ENCODE data around the gene RNF166. TPM values are rescaled to one million over a fixed set of nuclear protein-coding genes. Genes with fewer than 3 reads are reported as not detected.

RNF166 gene
- polyA plus RNA-seq, 1 donor from 2014 or later, result 34.4 TPM

- H3K4me2 ChIP-seq (ENCODE audit: low read length), result no peak overlapping the region
Observed at GRCh38 chr16:88725609-88726407, 19.6 kb upstream of the RNF166 start.

GRCh38 chr16:88724855-88725555 is 18.8 kb upstream of the RNF166 start:
- Histone ChIP-seq H3K79me2 (replicated peaks; ENCODE audit: insufficient read depth, low read length) (no peaks in the 10 kb centered on the region), H3K9me3 (ENCODE audit: low read length) (no peaks in the 10 kb centered on the region), H2AFZ (ENCODE audit: low read depth, low read length) (no peak overlapping the region), H3K9me2 (ENCODE audit: insufficient read depth, low read length) (no peaks in the 10 kb centered on the region), H3K4me2 (ENCODE audit: low read length) (no peak overlapping the region), H3K27ac (ENCODE audit: low read length) (no peak overlapping the region), H3K9ac (ENCODE audit: low read length) (no peak overlapping the region), H3K4me3 (ENCODE audit: low read length) (no peak overlapping the region), H3K36me3 (ENCODE audit: insufficient read depth, low read length) (no peaks in the 10 kb centered on the region), H3F3A (ENCODE audit: insufficient read depth, low read length, poor library complexity, severe bottlenecking) (no peaks in the 10 kb centered on the region), H4K20me1 (ENCODE audit: insufficient read depth) (no peaks in the 10 kb centered on the region), H3K27me3 (ENCODE audit: insufficient read depth, low read depth, low read length) (no peaks in the 10 kb centered on the region)
- no peak for TF ChIP-seq CTCF (IDR thresholded peaks at IDR 0.05; ENCODE audit: poor library complexity, severe bottlenecking)
- TF ChIP-seq POLR2AphosphoS5 (IDR thresholded peaks at IDR 0.05), result no peak
- TF ChIP-seq EP300 (conservative IDR thresholded peaks at IDR 0.05; ENCODE audit: poor library complexity, severe bottlenecking), result no peak
- no peak for TF ChIP-seq MXI1 (conservative IDR thresholded peaks at IDR 0.05; ENCODE audit: poor library complexity, severe bottlenecking)
- TF ChIP-seq, protein P1, sequence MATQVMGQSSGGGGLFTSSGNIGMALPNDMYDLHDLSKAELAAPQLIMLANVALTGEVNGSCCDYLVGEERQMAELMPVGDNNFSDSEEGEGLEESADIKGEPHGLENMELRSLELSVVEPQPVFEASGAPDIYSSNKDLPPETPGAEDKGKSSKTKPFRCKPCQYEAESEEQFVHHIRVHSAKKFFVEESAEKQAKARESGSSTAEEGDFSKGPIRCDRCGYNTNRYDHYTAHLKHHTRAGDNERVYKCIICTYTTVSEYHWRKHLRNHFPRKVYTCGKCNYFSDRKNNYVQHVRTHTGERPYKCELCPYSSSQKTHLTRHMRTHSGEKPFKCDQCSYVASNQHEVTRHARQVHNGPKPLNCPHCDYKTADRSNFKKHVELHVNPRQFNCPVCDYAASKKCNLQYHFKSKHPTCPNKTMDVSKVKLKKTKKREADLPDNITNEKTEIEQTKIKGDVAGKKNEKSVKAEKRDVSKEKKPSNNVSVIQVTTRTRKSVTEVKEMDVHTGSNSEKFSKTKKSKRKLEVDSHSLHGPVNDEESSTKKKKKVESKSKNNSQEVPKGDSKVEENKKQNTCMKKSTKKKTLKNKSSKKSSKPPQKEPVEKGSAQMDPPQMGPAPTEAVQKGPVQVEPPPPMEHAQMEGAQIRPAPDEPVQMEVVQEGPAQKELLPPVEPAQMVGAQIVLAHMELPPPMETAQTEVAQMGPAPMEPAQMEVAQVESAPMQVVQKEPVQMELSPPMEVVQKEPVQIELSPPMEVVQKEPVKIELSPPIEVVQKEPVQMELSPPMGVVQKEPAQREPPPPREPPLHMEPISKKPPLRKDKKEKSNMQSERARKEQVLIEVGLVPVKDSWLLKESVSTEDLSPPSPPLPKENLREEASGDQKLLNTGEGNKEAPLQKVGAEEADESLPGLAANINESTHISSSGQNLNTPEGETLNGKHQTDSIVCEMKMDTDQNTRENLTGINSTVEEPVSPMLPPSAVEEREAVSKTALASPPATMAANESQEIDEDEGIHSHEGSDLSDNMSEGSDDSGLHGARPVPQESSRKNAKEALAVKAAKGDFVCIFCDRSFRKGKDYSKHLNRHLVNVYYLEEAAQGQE (IDR thresholded peaks at IDR 0.05; ENCODE audit: borderline replicate concordance), result no peak
- TF ChIP-seq RAD21 (conservative IDR thresholded peaks at IDR 0.05), result no peak

More at GRCh38 chr16:88725609-88726407, 19.6 kb upstream of the RNF166 start:
- Histone ChIP-seq H3K36me3 (ENCODE audit: insufficient read depth, low read length) (no peaks in the 10 kb centered on the region), H3K9me2 (ENCODE audit: insufficient read depth, low read length) (no peaks in the 10 kb centered on the region), H3K9me3 (ENCODE audit: low read length) (no peaks in the 10 kb centered on the region), H3K4me3 (ENCODE audit: low read length) (no peak overlapping the region), H3K9ac (ENCODE audit: low read length) (no peak overlapping the region), H2AFZ (ENCODE audit: low read depth, low read length) (no peak overlapping the region), H3K27ac (ENCODE audit: low read length) (no peak overlapping the region), H3K27me3 (ENCODE audit: insufficient read depth, low read depth, low read length) (no peaks in the 10 kb centered on the region), H3K79me2 (replicated peaks; ENCODE audit: insufficient read depth, low read length) (no peaks in the 10 kb centered on the region), H4K20me1 (ENCODE audit: insufficient read depth) (no peaks in the 10 kb centered on the region), H3F3A (ENCODE audit: insufficient read depth, low read length, poor library complexity, severe bottlenecking) (no peaks in the 10 kb centered on the region)
- TF ChIP-seq SMC3 (conservative IDR thresholded peaks at IDR 0.05; ENCODE audit: poor library complexity), result no peak
- no peak for TF ChIP-seq EP300 (conservative IDR thresholded peaks at IDR 0.05; ENCODE audit: poor library complexity, severe bottlenecking)
- TF ChIP-seq CTCF (IDR thresholded peaks at IDR 0.05; ENCODE audit: poor library complexity, severe bottlenecking), result no peak
- TF ChIP-seq MXI1 (conservative IDR thresholded peaks at IDR 0.05; ENCODE audit: poor library complexity, severe bottlenecking), result no peak
- no peak for TF ChIP-seq TAF1 (IDR thresholded peaks at IDR 0.05; ENCODE audit: low read depth)
- no peak for TF ChIP-seq RAD21 (conservative IDR thresholded peaks at IDR 0.05)
- no peak for TF ChIP-seq EZH2 (IDR thresholded peaks at IDR 0.05; ENCODE audit: borderline replicate concordance, insufficient read depth, low read length, poor library complexity, severe bottlenecking)
- TF ChIP-seq, protein P1 (IDR thresholded peaks at IDR 0.05; ENCODE audit: borderline replicate concordance), result no peak
- TF ChIP-seq POLR2AphosphoS5 (IDR thresholded peaks at IDR 0.05), result no peak

Data from neural cell (in vitro differentiated cells).